Right lobe of liver (tissue), 4 donors: ENCODE data around the gene SCUBE2.

Source experiments
- CTCF ChIP-seq, 4 donors: fragments of 200-600 bp in 3 of 4; fragments of 450-650 bp in 1 of 4; IDR thresholded peaks; one replicate each; pipeline versions ENCODE4 v1.5.1 to v1.8.0; 2016 to 2022; ENCODE audit warnings: antibody characterized with exemption in 4 of 4, mild to moderate bottlenecking in 2 of 4
- POLR2A ChIP-seq: fragments of 450-650 bp; IDR thresholded peaks from one replicate; pipeline ENCODE4 v1.6.1; 2017; ENCODE audit warnings: antibody characterized with exemption, mild to moderate bottlenecking
- donor health status: DM: no; HTN: no; CAD: no.
- donor health status: DM: no; HTN: no; CAD: no.
- donor health status: DM: no; HTN: yes; CAD: no.

GRCh38 chr11:9120664-9121468, 29.5 kb upstream of the SCUBE2 start:
- TF ChIP-seq CTCF (IDR thresholded peaks at IDR 0.05), result no peak
- TF ChIP-seq POLR2A, result no peak
